Neutrophil (primary cell): ENCODE measurements around the gene BRSK2.

Source experiments
- H3K27ac ChIP-seq: fragments of 200-600 bp; sonication (generic); 2 replicates; pipeline ENCODE4 v1.5.1; 2016; ENCODE audit warnings: mild to moderate bottlenecking, moderate library complexity
- H3K27me3 ChIP-seq: fragments of 200-600 bp; sonication (generic); 2 replicates; pipeline ENCODE4 v1.6.0; 2016; ENCODE audit warnings: mild to moderate bottlenecking
- H3K36me3 ChIP-seq: fragments of 200-600 bp; sonication (generic); 2 replicates; pipeline ENCODE4 v1.5.1; 2017
- H3K4me1 ChIP-seq, 2 experiments: fragments of 200-600 bp in 1 of 2; sonication (generic) in 1 of 2; 1 replicate in 1 of 2; 2 replicates in 1 of 2; pipeline versions ENCODE4 v1.5.1 to v1.6.1; 2013 to 2016; ENCODE audit warnings: low read depth in 1 of 2, low read length in 1 of 2, mild to moderate bottlenecking in 1 of 2, moderate library complexity in 1 of 2; ENCODE audit not compliant: control insufficient read depth in 1 of 2, insufficient read depth in 1 of 2
- H3K4me3 ChIP-seq, 2 experiments: fragments of 200-600 bp in 1 of 2; sonication (generic) in 1 of 2; 1 replicate in 1 of 2; 2 replicates in 1 of 2; pipeline ENCODE4 v1.5.1; 2013 to 2016; ENCODE audit warnings: low read depth in 1 of 2, low read length in 1 of 2, mild to moderate bottlenecking in 1 of 2, moderate library complexity in 1 of 2
- H3K9me3 ChIP-seq: fragments of 200-600 bp; sonication (generic); 2 replicates; pipeline ENCODE4 v1.5.1; 2016
- TF ChIP-seq, protein P1 (sequence below): fragments of 200-600 bp; sonication (generic); IDR thresholded peaks from 2 replicates; pipeline ENCODE4 v1.5.1; 2016; ENCODE audit warnings: antibody characterized with exemption

The BRSK2 gene

DNA sequence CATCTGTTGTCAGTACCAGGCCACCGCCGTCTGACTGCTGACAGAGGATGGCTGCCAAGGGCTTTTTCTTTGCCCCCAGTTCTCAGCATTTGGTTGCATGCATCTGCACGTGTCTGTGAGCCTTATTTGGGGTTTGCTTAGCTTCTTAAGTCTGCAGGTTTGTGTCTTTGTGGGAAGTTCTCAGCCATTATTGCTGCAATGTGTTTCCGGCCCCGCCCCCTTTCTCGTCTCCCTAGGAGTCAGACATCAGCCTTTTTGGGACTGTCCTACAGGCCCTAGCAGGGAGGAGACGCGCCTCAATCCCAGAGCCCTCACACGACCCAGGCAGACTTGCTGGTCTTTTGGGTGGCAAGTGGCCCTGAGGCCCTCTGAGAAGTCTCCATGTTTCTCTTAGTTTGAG, 88.8 kb downstream of the BRSK2 start:
- Histone ChIP-seq H3K4me1 (peaks cover 0 to 7% of the 10 kb centered on the region in 2 experiments), H3K27ac (peak overlapping the region; percentile 44), H3K9me3 (no peaks in the 10 kb centered on the region), H3K4me3 (no peak overlapping the region), H3K27me3 (no peaks in the 10 kb centered on the region), H3K36me3 (peaks cover 76% of the 10 kb centered on the region)
- TF ChIP-seq, protein P1, sequence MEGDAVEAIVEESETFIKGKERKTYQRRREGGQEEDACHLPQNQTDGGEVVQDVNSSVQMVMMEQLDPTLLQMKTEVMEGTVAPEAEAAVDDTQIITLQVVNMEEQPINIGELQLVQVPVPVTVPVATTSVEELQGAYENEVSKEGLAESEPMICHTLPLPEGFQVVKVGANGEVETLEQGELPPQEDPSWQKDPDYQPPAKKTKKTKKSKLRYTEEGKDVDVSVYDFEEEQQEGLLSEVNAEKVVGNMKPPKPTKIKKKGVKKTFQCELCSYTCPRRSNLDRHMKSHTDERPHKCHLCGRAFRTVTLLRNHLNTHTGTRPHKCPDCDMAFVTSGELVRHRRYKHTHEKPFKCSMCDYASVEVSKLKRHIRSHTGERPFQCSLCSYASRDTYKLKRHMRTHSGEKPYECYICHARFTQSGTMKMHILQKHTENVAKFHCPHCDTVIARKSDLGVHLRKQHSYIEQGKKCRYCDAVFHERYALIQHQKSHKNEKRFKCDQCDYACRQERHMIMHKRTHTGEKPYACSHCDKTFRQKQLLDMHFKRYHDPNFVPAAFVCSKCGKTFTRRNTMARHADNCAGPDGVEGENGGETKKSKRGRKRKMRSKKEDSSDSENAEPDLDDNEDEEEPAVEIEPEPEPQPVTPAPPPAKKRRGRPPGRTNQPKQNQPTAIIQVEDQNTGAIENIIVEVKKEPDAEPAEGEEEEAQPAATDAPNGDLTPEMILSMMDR: no peak

DNA sequence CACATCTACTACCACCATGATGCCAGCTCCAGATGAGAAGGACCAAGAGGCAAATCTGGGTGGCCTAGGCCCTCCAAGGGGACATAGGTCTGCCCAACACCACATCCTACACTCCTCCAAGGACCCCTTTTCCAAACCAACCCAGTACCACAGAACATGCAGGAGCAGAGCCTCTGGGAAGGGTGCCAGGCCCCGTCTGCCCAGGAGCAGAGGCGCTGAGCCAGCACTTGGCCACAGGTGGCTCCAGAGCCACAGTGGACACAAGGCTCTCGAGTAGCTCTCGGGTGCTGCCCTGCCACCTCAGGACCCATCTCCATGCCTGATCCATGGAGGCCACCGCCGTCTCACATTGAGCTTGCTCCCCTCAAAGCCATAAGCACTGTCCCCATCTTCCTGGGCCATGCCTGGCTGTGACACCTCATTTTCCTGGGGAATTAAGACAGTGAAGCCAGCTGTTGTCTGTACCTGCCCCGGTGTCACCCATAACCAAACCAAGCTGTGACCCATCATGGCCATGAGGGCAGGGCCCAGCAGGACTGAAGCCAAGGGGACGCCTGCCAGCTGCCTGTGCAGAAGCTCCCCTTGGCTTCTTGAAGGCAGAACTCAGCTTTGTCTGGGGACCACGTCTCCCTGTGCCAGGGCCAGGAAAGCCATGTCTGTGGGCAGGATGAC, 89.4 kb downstream of the BRSK2 start:
- Histone ChIP-seq H3K27me3 (no peaks in the 10 kb centered on the region), H3K27ac (peak overlapping the region; percentile 44), H3K36me3 (peaks cover 70% of the 10 kb centered on the region), H3K4me1 (peaks cover 0 to 7% of the 10 kb centered on the region in 2 experiments), H3K9me3 (no peaks in the 10 kb centered on the region), H3K4me3 (no peak overlapping the region)
- TF ChIP-seq, protein P1: no peak

DNA sequence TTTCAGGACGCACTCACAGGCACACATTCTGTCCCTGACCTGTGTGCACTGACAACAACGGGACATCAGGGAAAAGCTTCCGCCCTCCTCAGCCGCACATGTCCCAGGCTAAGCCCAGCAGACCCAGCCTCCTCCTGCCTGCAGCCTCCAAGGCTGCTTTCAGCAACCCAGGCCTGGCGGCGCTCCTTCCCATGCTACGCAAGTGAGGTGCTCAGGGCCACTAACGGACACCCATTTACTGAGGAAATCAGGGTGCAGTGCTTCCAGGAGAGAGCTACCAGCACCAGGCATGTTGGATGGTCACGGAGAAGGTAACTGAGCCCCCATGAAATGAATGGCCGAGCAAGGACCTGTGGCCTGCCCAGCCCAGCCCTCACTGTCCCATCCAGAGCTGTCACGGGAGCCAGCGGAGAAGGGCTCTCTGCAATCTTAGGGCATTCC, 90.0 kb downstream of the BRSK2 start:
- TF ChIP-seq, protein P1: no peak
- Histone ChIP-seq H3K36me3 (peaks cover 66% of the 10 kb centered on the region), H3K27me3 (no peaks in the 10 kb centered on the region)

DNA sequence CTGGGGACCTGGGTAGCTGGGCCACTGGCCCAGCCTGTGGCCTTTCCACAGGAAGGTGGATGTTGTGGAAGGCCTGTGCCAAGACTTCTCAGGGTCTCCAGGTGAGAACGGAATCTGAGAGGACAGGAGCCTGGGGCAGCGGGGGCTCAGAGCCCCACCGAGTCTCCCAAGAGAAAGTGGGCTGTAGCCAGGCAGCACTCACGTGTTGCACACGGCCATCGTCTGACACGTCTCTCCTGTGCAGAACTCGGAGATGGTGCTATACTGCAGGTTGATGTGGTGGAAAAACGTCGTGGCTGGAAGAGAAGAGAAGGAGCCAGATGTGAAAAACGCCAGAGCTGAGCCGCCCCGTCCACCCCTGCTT, 90.4 kb downstream of the BRSK2 start:
- Histone ChIP-seq H3K4me3 (no peak overlapping the region), H3K36me3 (peaks cover 61% of the 10 kb centered on the region), H3K4me1 (peaks cover 0 to 7% of the 10 kb centered on the region in 2 experiments), H3K27me3 (no peaks in the 10 kb centered on the region), H3K9me3 (no peaks in the 10 kb centered on the region), H3K27ac (no peak overlapping the region)
- TF ChIP-seq, protein P1: no peak

More for the DNA sequence above, 90.0 kb downstream of the BRSK2 start:
- Histone ChIP-seq H3K9me3 (no peaks in the 10 kb centered on the region), H3K27ac (no peak overlapping the region), H3K4me3 (no peak overlapping the region), H3K4me1 (peaks cover 0 to 7% of the 10 kb centered on the region in 2 experiments)

DNA sequence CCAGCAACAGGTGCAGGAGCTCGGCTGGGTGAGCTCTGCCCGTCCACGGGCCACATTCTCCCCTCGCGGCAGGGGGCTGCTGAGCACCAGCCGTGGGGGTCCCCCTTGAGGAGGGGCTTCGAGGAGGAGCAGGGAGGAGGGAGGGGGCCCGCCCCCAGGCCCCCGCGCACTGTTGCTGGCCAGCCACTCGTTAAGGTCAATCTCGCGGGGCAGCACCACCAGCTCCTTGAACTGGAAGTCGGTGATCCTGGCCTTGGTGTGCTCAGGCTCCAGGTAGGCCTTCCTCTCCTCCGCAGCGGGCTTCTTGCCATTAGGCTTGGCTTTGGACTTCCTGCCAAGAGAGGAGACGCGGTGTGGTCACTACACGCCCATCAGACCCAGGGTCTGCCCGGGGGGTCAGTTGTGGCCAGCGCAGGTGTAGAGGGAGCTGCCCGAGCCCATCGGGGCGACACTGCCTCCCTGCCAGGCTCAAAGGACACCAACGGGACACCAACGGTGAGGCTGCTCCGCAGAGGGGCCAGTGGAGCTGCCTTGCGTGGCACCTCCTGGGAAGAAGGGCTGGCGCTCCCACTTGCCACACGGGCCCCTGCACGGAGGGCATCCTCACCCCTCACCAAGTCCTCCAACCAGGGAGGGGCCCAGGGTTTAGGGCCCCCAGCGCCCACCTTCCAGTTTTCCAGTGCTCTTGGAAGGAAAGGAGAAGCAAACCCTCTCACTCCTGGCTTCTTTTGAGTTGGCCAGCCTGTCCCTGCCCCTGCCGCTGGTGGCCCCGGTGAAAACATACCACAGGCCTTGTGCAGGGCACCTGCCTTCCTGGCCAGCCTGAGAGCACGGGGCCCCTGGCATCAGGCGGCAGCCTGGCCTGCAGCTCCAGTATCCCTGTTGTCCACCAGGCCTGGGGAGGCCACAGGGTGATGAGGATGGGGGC, 91.1 kb downstream of the BRSK2 start:
- TF ChIP-seq, protein P1: no peak
- Histone ChIP-seq H3K27ac (no peak overlapping the region), H3K9me3 (no peaks in the 10 kb centered on the region), H3K4me1 (peaks cover 0 to 7% of the 10 kb centered on the region in 2 experiments), H3K4me3 (no peak overlapping the region), H3K27me3 (no peaks in the 10 kb centered on the region), H3K36me3 (peaks cover 54% of the 10 kb centered on the region)
